HepG2 (cell line): ENCODE results near the gene PGRMC1.

Source experiments
- CTCF ChIP-seq: sonication (generic); formaldehyde crosslinking; IDR thresholded peaks from 2 replicates; pipeline ENCODE4 v1.5.0; 2020; ENCODE audit warnings: mild to moderate bottlenecking, missing genetic modification reagents, moderate library complexity
- EZH2 ChIP-seq: conservative IDR thresholded peaks from 2 replicates; pipeline ENCODE4 v1.6.1; 2012; ENCODE audit warnings: mild to moderate bottlenecking, low read depth, low read length, moderate library complexity
- HIC2 ChIP-seq: sonication (generic); formaldehyde crosslinking; IDR thresholded peaks from 2 replicates; pipeline ENCODE4 v1.9.0; 2022; ENCODE audit warnings: low read depth, missing genetic modification reagents
- IRF2 ChIP-seq: IDR thresholded peaks from 2 replicates; pipeline ENCODE4 v1.6.1; 2018; ENCODE audit warnings: missing genetic modification reagents, missing compliant biosample characterization
- MTF1 ChIP-seq: sonication (generic); formaldehyde crosslinking; IDR thresholded peaks from 2 replicates; pipeline ENCODE4 v1.5.0; 2020; ENCODE audit warnings: missing genetic modification reagents
- NFIC ChIP-seq: IDR thresholded peaks from 2 replicates; pipeline ENCODE4 v1.6.1; 2012; ENCODE audit warnings: mild to moderate bottlenecking, low read length, inconsistent platforms
- PBX3 ChIP-seq: sonication (generic); formaldehyde crosslinking; IDR thresholded peaks from 2 replicates; pipeline ENCODE4 v1.8.1; 2023; ENCODE audit warnings: missing genetic modification reagents, inconsistent platforms, borderline replicate concordance
- RFX5 ChIP-seq: IDR thresholded peaks from 2 replicates; pipeline ENCODE4 v1.6.1; 2011; ENCODE audit warnings: low read depth, low read length, improper control_type of control experiment
- RFXANK ChIP-seq: IDR thresholded peaks from 2 replicates; pipeline ENCODE4 v1.6.1; 2016
- SAFB2 ChIP-seq: sonication (generic); formaldehyde crosslinking; IDR thresholded peaks from 2 replicates; pipeline ENCODE4 v1.5.1; 2020; ENCODE audit warnings: missing genetic modification reagents, low read depth, mild to moderate bottlenecking, borderline replicate concordance
- SRSF4 ChIP-seq: fragments of 200-400 bp; formaldehyde crosslinking; IDR thresholded peaks from one replicate; pipeline ENCODE4 v1.6.1; 2018; ENCODE audit warnings: mild to moderate bottlenecking, low read depth, low read length, moderate library complexity; ENCODE audit not compliant: poor library complexity, severe bottlenecking
- ZFP41 ChIP-seq: sonication (generic); formaldehyde crosslinking; IDR thresholded peaks from 2 replicates; pipeline ENCODE4 v1.4.0; 2020; ENCODE audit warnings: mild to moderate bottlenecking, missing genetic modification reagents, borderline replicate concordance
- ZFX ChIP-seq: sonication (generic); formaldehyde crosslinking; IDR thresholded peaks from 2 replicates; pipeline ENCODE4 v1.4.0; 2020; ENCODE audit warnings: mild to moderate bottlenecking, low read depth, missing genetic modification reagents, moderate library complexity

- no peak for TF ChIP-seq RFX5
- TF ChIP-seq SAFB2: no peak
- no peak for TF ChIP-seq HIC2 (CRISPR knock-in tag)
- no peak for TF ChIP-seq RFXANK
- TF ChIP-seq ZFP41 (CRISPR knock-in tag): no peak
- TF ChIP-seq PBX3 (CRISPR knock-in tag): no peak
- TF ChIP-seq NFIC: no peak
- TF ChIP-seq MTF1: no peak
- TF ChIP-seq IRF2: no peak
- no peak for TF ChIP-seq EZH2
- no peak for TF ChIP-seq SRSF4
- TF ChIP-seq ZFX (CRISPR knock-in tag): no peak
- TF ChIP-seq CTCF (CRISPR knock-in tag): no peak
Measured at GRCh38 chrX:119187298-119187697, 48.8 kb upstream of the PGRMC1 start.
